ENCODE results near the gene YIF1A. TPM values are rescaled to one million over a fixed set of nuclear protein-coding genes. Genes with fewer than 3 reads are reported as not detected.
"Not testable (repeated sequence)": the region's sequence is repeated elsewhere in the genome, so short reads cannot be mapped to it uniquely, and the experiment has no call there.

YIF1A gene
- total RNA-seq, 3 donors from 2014 or later: 154 to 170 (median 159) TPM

DNA sequence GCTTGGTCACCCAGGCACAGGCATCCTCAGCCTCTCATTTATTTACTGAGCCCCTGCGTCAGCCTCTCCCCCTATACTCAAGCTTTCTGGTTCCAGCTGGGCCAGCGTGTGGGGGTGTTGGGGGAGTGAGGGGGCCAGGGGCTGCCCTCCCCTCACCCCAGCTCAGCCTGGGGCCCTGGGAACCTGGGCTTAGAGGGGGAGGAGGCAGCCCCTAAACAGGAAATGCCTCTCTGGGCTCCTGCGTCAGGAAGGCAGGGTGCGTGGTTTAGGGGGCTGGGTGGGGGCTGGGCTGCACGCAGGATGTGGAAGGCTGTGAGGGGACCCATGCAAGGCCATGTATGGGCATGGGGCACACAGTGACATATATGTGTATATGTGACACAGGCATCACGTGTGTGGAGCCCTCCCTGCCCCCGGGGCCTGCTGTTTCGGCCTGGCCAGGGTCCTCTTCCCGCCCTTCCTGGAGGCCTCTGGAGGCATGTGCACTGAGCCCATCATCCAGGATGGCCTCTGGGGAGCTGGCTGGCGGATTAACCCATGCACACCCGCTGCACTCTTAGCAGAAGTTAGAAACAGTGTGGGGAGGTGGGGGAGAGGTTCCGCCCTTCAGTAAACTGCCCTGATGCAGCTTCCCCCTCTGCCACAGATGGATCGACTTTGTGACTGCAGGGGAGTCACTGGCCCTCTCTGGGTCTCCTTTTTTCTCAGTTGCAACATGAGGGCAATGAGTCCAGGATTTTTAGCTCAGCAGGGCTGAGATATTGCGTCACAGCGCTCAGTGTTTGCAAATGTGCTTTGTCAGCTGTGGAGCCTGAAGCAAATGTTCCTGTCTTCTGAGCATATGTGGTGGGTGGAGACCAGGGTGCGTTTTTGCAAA is 29.0 kb upstream of the YIF1A start:
- H3K27me3 Mint-ChIP-seq (ENCODE audit: low read depth): peaks cover 2% of the 10 kb centered on the region
- H3K9me3 Mint-ChIP-seq: no peaks in the 10 kb centered on the region
- DNase-seq (no peak), ATAC-seq (peak; percentile 56 to 58)
- H3K36me3 Mint-ChIP-seq (ENCODE audit: insufficient read depth): no peaks in the 10 kb centered on the region
- H3K4me3 Mint-ChIP-seq: peak overlapping the region; percentile 21
- peaks cover 55% of the 10 kb centered on the region for H3K4me1 Mint-ChIP-seq (ENCODE audit: low read depth)

DNA sequence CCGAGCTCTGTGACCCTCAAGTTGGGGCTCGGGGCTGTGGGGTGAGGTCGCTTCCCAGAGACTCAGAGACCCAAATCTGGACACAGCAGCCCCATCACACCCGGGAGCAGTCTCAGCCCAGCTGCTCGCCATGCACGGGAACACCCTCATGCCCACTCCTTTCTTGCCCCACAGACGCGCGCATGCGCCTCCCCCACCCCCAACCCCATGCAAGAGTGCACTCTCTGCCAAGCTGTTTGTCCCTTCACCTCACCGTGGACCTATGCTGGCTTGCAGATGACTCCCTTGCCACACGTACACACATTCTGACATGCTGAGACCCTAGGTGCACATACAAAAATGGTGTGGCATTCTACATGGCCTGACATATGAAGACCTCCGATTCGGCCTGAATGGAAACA is 28.4 kb upstream of the YIF1A start:
- Mint-ChIP-seq H3K27me3 (ENCODE audit: low read depth) (peaks cover 2% of the 10 kb centered on the region), H3K36me3 (ENCODE audit: insufficient read depth) (no peaks in the 10 kb centered on the region), H3K9me3 (no peaks in the 10 kb centered on the region), H3K4me3 (peak overlapping the region; percentile 47), H3K4me1 (ENCODE audit: low read depth) (peaks cover 57% of the 10 kb centered on the region)
- ATAC-seq (no peak), DNase-seq (peak; percentile 28)

- no peaks in the 10 kb centered on the region for H3K36me3 Mint-ChIP-seq (ENCODE audit: insufficient read depth)
- peaks cover 62% of the 10 kb centered on the region for H3K4me1 Mint-ChIP-seq (ENCODE audit: low read depth)
- H3K27me3 Mint-ChIP-seq (ENCODE audit: low read depth): peaks cover 2% of the 10 kb centered on the region
- DNase-seq: no peak
- ATAC-seq: no peak
- H3K4me3 Mint-ChIP-seq: peak within 1 kb of the TSS; percentile 47
- no peaks in the 10 kb centered on the region for H3K9me3 Mint-ChIP-seq
These were observed 27.9 kb upstream of the YIF1A start, which contains the start of gene CD248 for GRCh38 chr11:66316849-66317251. CD248 (minus strand) TSS chr11:66317044; CDS start chr11:66317027, 17 bp downstream.

DNA sequence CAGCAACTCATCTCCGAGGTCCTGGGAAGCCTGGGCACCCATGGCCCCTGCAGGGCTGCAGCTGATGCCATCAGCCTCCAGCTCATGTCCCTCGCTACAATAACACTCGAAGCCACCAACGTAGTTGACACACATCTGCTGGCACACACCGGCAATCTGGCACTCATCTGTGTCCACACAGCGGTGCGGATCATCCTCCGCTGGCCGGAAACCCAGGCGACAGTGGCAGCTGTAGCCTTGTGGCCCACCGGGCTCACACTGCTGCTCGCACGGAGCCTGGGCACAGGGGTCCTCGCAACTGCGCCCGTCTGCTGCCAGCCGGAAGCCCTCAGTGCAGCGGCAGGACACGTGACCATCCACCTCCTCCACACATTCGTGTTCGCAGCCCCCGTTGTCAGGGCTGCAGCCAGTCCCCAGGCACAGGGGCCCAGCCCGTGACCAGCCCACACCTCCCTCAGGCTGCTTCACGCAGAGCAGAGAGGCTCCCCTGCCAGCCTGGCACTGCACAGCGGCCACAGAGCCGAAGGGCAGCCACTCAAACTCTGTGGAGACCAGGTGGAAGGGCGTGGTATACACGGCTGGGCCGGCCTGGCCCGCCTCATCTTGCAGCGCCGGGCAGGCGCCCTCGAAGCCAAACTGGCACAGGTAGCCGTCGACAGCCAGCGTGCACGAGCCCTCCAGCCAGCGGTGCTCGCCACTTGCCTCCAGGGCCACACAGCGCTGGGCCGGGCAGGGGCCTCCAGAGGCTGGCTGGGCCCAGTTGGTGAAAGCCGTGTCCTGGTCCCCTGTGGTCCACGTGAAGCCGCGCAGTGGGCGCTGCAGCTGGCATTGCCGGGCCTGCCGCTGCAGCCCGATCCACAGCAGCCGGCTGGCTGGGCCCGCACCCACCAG is 27.2 kb upstream of the YIF1A start:
- no peaks in the 10 kb centered on the region for H3K36me3 Mint-ChIP-seq (ENCODE audit: insufficient read depth)
- H3K27me3 Mint-ChIP-seq (ENCODE audit: low read depth): peaks cover 2% of the 10 kb centered on the region
- H3K4me3 Mint-ChIP-seq: no peak overlapping the region
- no peak for ATAC-seq
- no peaks in the 10 kb centered on the region for H3K9me3 Mint-ChIP-seq
- no peak for DNase-seq
- H3K4me1 Mint-ChIP-seq (ENCODE audit: low read depth): peaks cover 66% of the 10 kb centered on the region

DNA sequence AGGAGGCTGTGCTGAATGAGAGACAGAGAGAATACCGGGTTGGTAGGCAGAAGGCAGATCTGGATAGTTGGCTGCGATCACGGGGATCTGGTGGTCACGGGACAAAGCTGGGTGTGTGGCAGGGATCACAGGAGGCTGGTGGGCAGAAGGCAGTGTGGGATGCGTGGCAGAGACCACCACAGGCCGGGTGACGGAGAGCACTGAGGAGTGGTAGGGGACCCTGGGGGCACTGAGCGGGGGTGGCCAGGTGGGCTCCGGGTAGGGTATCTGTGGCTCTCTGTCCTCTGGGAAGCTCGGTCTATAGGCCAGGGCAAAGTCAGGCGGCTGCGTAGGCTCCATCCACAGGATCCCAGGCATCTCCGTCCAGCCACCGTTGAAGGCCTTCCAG is 26.5 kb upstream of the YIF1A start:
- DNase-seq (no peak), ATAC-seq (no peak)
- H3K9me3 Mint-ChIP-seq: no peaks in the 10 kb centered on the region
- no peaks in the 10 kb centered on the region for H3K36me3 Mint-ChIP-seq (ENCODE audit: insufficient read depth)
- peaks cover 66% of the 10 kb centered on the region for H3K4me1 Mint-ChIP-seq (ENCODE audit: low read depth)
- H3K4me3 Mint-ChIP-seq: no peak overlapping the region
- H3K27me3 Mint-ChIP-seq (ENCODE audit: low read depth): peaks cover 2% of the 10 kb centered on the region

- H3K27me3 Mint-ChIP-seq (ENCODE audit: low read depth): peaks cover 2% of the 10 kb centered on the region
- no peak overlapping the region for H3K4me3 Mint-ChIP-seq
- H3K9me3 Mint-ChIP-seq: no peaks in the 10 kb centered on the region
- DNase-seq (no peak), ATAC-seq (no peak)
- H3K4me1 Mint-ChIP-seq (ENCODE audit: low read depth): peaks cover 63% of the 10 kb centered on the region
- no peaks in the 10 kb centered on the region for H3K36me3 Mint-ChIP-seq (ENCODE audit: insufficient read depth)
These were observed 25.9 kb upstream of the YIF1A start for GRCh38 chr11:66314561-66315497.

DNA sequence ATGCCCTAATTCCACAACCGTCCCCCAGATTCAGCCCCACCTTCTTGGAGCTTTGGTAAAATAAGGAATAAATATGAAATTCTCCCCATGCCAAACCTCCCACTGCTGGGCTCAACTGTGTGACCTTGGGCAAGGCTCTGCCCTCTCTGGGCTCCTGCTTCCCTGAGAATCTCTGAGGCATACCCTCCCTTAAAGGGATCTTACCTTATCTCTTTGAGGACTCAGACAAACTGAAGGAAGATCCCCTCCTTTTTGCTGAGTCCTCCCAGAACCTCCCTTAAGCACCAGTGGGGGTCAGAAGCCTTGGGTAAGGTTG is 25.2 kb upstream of the YIF1A start:
- Mint-ChIP-seq H3K36me3 (ENCODE audit: insufficient read depth) (no peaks in the 10 kb centered on the region), H3K9me3 (no peaks in the 10 kb centered on the region), H3K27me3 (ENCODE audit: low read depth) (peaks cover 2% of the 10 kb centered on the region), H3K4me1 (ENCODE audit: low read depth) (peaks cover 57% of the 10 kb centered on the region), H3K4me3 (peak overlapping the region; percentile 64)
- ATAC-seq (no peak), DNase-seq (no peak)

- ATAC-seq: no peak
- Mint-ChIP-seq H3K4me3 (peak overlapping the region; percentile 86), H3K27me3 (ENCODE audit: low read depth) (peaks cover under 1% of the 10 kb centered on the region), H3K36me3 (ENCODE audit: insufficient read depth) (no peaks in the 10 kb centered on the region), H3K9me3 (no peaks in the 10 kb centered on the region), H3K4me1 (ENCODE audit: low read depth) (peaks cover 51% of the 10 kb centered on the region)
- DNase-seq: no peak
These were observed 24.6 kb upstream of the YIF1A start for GRCh38 chr11:66313321-66314185.

GRCh38 chr11:66312549-66313320 is 23.8 kb upstream of the YIF1A start:
- Mint-ChIP-seq H3K36me3 (ENCODE audit: insufficient read depth) (no peaks in the 10 kb centered on the region), H3K27me3 (ENCODE audit: low read depth) (no peaks in the 10 kb centered on the region), H3K4me3 (peak overlapping the region; percentile 86), H3K9me3 (no peaks in the 10 kb centered on the region), H3K4me1 (ENCODE audit: low read depth) (peaks cover 43% of the 10 kb centered on the region)
- DNase-seq: peak; percentile 98
- peak; percentile 76 to 81 for ATAC-seq

DNA sequence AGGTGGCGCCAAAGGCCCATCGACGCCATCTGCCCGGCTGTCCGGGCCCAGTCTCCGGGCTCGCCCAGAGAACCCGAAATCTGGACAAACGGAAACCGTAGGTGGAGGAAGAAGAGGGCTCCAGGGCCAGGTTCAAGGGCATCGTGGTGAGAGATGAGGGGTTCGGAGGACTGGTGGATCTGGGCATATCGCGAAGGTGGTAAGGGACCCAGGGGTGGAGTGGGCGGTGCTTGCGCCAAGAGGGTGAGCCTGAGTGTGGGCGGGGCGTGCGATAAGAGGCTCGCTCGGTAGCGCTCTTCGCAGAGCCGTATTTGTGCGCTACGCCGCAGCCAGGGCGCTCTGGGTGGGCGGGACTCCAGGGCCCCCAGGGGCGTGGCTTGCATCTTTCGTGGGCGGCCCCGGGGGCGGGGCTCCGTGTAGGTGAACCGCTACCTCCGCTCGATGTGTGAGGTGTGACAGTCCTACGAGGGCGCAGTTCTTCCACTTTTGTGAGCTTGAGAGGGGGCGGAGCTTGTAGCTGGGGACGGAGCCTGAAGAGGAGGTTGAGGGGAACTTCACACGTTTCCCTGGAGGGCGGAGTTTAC is 23.1 kb upstream of the YIF1A start:
- Mint-ChIP-seq H3K27me3 (ENCODE audit: low read depth) (no peaks in the 10 kb centered on the region), H3K4me3 (peak overlapping the region; percentile 86)
- peak; percentile 72 to 74 for ATAC-seq

DNA sequence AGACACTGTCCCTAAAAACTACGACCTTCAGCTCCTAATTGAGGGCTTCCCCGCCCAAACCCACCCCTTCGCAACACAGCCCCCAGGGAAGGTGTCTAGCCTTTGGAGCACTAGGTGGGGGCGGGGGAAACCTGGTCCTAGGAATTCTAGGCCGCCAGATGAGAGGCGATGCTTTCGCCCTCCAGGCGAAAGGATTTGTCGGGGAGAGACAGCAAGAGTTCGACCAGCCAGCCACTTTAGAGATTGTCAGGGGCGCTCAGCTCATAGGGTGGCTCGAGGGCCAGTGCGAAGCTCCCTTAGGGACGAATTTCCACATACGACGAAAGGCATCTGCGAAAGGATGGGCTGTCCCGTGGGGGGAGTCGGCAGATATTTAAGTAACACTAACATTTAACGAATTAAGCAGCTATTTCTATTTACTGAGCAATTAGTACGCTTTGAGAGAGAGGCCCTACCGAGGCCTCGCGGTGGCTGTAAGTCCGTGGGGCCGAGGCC is 22.6 kb upstream of the YIF1A start:
- ATAC-seq: peak in 1 of 2 donors; percentile 29
- H3K4me3 Mint-ChIP-seq: peak overlapping the region; percentile 86
- peaks cover 36% of the 10 kb centered on the region for H3K4me1 Mint-ChIP-seq (ENCODE audit: low read depth)
- no peak for DNase-seq
- H3K27me3 Mint-ChIP-seq (ENCODE audit: low read depth): no peaks in the 10 kb centered on the region
- H3K9me3 Mint-ChIP-seq: no peaks in the 10 kb centered on the region
- no peaks in the 10 kb centered on the region for H3K36me3 Mint-ChIP-seq (ENCODE audit: insufficient read depth)

More for the DNA sequence above, 23.1 kb upstream of the YIF1A start:
- Mint-ChIP-seq H3K36me3 (ENCODE audit: insufficient read depth) (no peaks in the 10 kb centered on the region), H3K9me3 (no peaks in the 10 kb centered on the region), H3K4me1 (ENCODE audit: low read depth) (peaks cover 36% of the 10 kb centered on the region)
- peak; percentile 99 for DNase-seq

GRCh38 chr11:66310803-66311440 is 22.0 kb upstream of the YIF1A start:
- not testable (repeated sequence) for ATAC-seq; H3K36me3 Mint-ChIP-seq (ENCODE audit: insufficient read depth)

More at GRCh38 chr11:66310803-66311440, 22.0 kb upstream of the YIF1A start:
- H3K4me1 Mint-ChIP-seq (ENCODE audit: low read depth): peaks cover 33% of the 10 kb centered on the region
- H3K27me3 Mint-ChIP-seq (ENCODE audit: low read depth); H3K4me3 Mint-ChIP-seq; DNase-seq; H3K9me3 Mint-ChIP-seq: not testable (repeated sequence)

Data from activated T-cell treated with anti-CD3 and anti-CD28 coated beads, Interleukin-2, amount 50 U/mL, for 4 hours (primary cell).